NT2/D1 (cell line): Measurements from ENCODE around the gene PDK2.

Experiments
- DNase-seq: peaks from one replicate; pipeline ENCODE4 v3.0.0-alpha.2; 2011; ENCODE audit warnings: low read depth, low spot score
- H3K27me3 ChIP-seq: 2 replicates; pipeline ENCODE4 v1.6.0; 2011; ENCODE audit warnings: mild to moderate bottlenecking; ENCODE audit not compliant: insufficient read length, insufficient read depth
- H3K36me3 ChIP-seq: 2 replicates; pipeline ENCODE4 v1.6.1; 2011; ENCODE audit warnings: mild to moderate bottlenecking, low read length, mixed read lengths; ENCODE audit not compliant: insufficient read depth, insufficient read length
- H3K4me1 ChIP-seq: 2 replicates; pipeline ENCODE4 v1.5.1; 2011; ENCODE audit not compliant: insufficient read depth, insufficient read length
- H3K4me3 ChIP-seq: 2 replicates; pipeline ENCODE4 v1.5.1; 2011; ENCODE audit warnings: low read depth; ENCODE audit not compliant: insufficient read length
- H3K9ac ChIP-seq: 2 replicates; pipeline ENCODE4 v1.6.0; 2011; ENCODE audit warnings: low read depth; ENCODE audit not compliant: insufficient read length
- H3K9me3 ChIP-seq: 2 replicates; pipeline ENCODE4 v1.5.1; 2011; ENCODE audit warnings: mild to moderate bottlenecking, low read length; ENCODE audit not compliant: insufficient read depth
- SUZ12 ChIP-seq: IDR thresholded peaks from 2 replicates; pipeline ENCODE4 v1.6.1; 2011; ENCODE audit not compliant: insufficient read length, insufficient read depth; ENCODE audit errors: extremely low read depth
- YY1 ChIP-seq: IDR thresholded peaks from 2 replicates; pipeline ENCODE4 v1.6.1; 2011; ENCODE audit not compliant: insufficient read length, insufficient read depth
- ZNF274 ChIP-seq: IDR thresholded peaks from 2 replicates; pipeline ENCODE4 v1.6.1; 2011; ENCODE audit warnings: mild to moderate bottlenecking, low read depth, low read length

PDK2 gene

GRCh38 chr17:50136096-50136687 is 41.0 kb downstream of the PDK2 start:
- peaks cover under 1% of the 10 kb centered on the region for H3K27me3 ChIP-seq
- no peak overlapping the region for H3K4me3 ChIP-seq
- no peak overlapping the region for H3K9ac ChIP-seq
- no peak for DNase-seq
- no peak for TF ChIP-seq YY1
- no peak for TF ChIP-seq SUZ12
- TF ChIP-seq ZNF274, result no peak
- H3K9me3 ChIP-seq, result no peaks in the 10 kb centered on the region
- H3K4me1 ChIP-seq, result peaks cover 59% of the 10 kb centered on the region
- peaks cover 79% of the 10 kb centered on the region for H3K36me3 ChIP-seq

- peaks cover 53% of the 10 kb centered on the region for H3K4me1 ChIP-seq
- H3K36me3 ChIP-seq, result peaks cover 84% of the 10 kb centered on the region
- no peak overlapping the region for H3K4me3 ChIP-seq
- no peaks in the 10 kb centered on the region for H3K27me3 ChIP-seq
- DNase-seq, result no peak
- TF ChIP-seq ZNF274 (no peak), SUZ12 (no peak), YY1 (no peak)
- H3K9me3 ChIP-seq, result no peaks in the 10 kb centered on the region
- H3K9ac ChIP-seq, result no peak overlapping the region
Measured at GRCh38 chr17:50137042-50137441, 41.9 kb downstream of the PDK2 start.

GRCh38 chr17:50139185-50139783 is 44.1 kb downstream of the PDK2 start:
- no peak for DNase-seq
- TF ChIP-seq SUZ12 (no peak), YY1 (no peak), ZNF274 (no peak)
- Histone ChIP-seq H3K9ac (peak overlapping the region; percentile 53), H3K4me3 (no peak overlapping the region), H3K4me1 (peaks cover 33% of the 10 kb centered on the region), H3K36me3 (peaks cover 98% of the 10 kb centered on the region), H3K27me3 (no peaks in the 10 kb centered on the region), H3K9me3 (no peaks in the 10 kb centered on the region)

- Histone ChIP-seq H3K27me3 (no peaks in the 10 kb centered on the region), H3K4me1 (peaks cover 34% of the 10 kb centered on the region), H3K4me3 (no peak overlapping the region), H3K9me3 (no peaks in the 10 kb centered on the region), H3K9ac (peak overlapping the region; percentile 24), H3K36me3 (peaks cover 100% of the 10 kb centered on the region)
- TF ChIP-seq ZNF274 (no peak), SUZ12 (no peak), YY1 (no peak)
- no peak for DNase-seq
Measured at GRCh38 chr17:50139950-50140885, 45.1 kb downstream of the PDK2 start.

- Histone ChIP-seq H3K9ac (no peak overlapping the region), H3K27me3 (no peaks in the 10 kb centered on the region), H3K36me3 (peaks cover 100% of the 10 kb centered on the region), H3K4me3 (no peak overlapping the region), H3K9me3 (no peaks in the 10 kb centered on the region), H3K4me1 (peaks cover 26% of the 10 kb centered on the region)
- DNase-seq, result no peak
- TF ChIP-seq ZNF274, result no peak
- TF ChIP-seq YY1, result no peak
- no peak for TF ChIP-seq SUZ12
Measured at GRCh38 chr17:50141026-50141744, 46.0 kb downstream of the PDK2 start.

GRCh38 chr17:50141745-50142110 is 46.6 kb downstream of the PDK2 start:
- Histone ChIP-seq H3K4me1 (peaks cover 31% of the 10 kb centered on the region), H3K36me3 (peaks cover 100% of the 10 kb centered on the region), H3K9ac (no peak overlapping the region), H3K4me3 (no peak overlapping the region), H3K27me3 (no peaks in the 10 kb centered on the region), H3K9me3 (no peaks in the 10 kb centered on the region)
- no peak for TF ChIP-seq YY1
- no peak for TF ChIP-seq ZNF274
- TF ChIP-seq SUZ12, result no peak
- DNase-seq, result no peak
